DOHH2 (cell line): ENCODE results near the gene HACD3.

Experiments
- EZH2phosphoT487 ChIP-seq: fragments of 200-600 bp; sonication (generic); IDR thresholded peaks from 2 replicates; pipeline ENCODE4 v1.6.1; 2017; ENCODE audit warnings: borderline replicate concordance, mild to moderate bottlenecking, antibody characterized with exemption, low read length, moderate library complexity, mixed read lengths
- TF ChIP-seq, protein P1 (sequence below): fragments of 200-600 bp; sonication (generic); IDR thresholded peaks from one replicate; pipeline ENCODE4 v1.5.1; 2014; ENCODE audit warnings: antibody characterized with exemption, mild to moderate bottlenecking, low read depth, low read length; ENCODE audit not compliant: poor library complexity, severe bottlenecking

GRCh38 chr15:65623103-65623502 is 92.8 kb downstream of the HACD3 start:
- TF ChIP-seq, protein P1, sequence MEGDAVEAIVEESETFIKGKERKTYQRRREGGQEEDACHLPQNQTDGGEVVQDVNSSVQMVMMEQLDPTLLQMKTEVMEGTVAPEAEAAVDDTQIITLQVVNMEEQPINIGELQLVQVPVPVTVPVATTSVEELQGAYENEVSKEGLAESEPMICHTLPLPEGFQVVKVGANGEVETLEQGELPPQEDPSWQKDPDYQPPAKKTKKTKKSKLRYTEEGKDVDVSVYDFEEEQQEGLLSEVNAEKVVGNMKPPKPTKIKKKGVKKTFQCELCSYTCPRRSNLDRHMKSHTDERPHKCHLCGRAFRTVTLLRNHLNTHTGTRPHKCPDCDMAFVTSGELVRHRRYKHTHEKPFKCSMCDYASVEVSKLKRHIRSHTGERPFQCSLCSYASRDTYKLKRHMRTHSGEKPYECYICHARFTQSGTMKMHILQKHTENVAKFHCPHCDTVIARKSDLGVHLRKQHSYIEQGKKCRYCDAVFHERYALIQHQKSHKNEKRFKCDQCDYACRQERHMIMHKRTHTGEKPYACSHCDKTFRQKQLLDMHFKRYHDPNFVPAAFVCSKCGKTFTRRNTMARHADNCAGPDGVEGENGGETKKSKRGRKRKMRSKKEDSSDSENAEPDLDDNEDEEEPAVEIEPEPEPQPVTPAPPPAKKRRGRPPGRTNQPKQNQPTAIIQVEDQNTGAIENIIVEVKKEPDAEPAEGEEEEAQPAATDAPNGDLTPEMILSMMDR: no peak
- no peak for TF ChIP-seq EZH2phosphoT487
